Vagina (tissue), 2 donors: Measurements from ENCODE around the gene CD48.

Experiments
- CTCF ChIP-seq, 3 experiments: fragments of 450-650 bp in 2 of 3; fragments of 200-600 bp in 1 of 3; sonication (generic) in 1 of 3; IDR thresholded peaks; one replicate each; pipeline ENCODE4 v1.5.1; 2017 to 2019; ENCODE audit warnings: antibody characterized with exemption in 3 of 3, mild to moderate bottlenecking in 2 of 3, moderate library complexity in 2 of 3
- POLR2A ChIP-seq, 2 donors: fragments of 450-650 bp; IDR thresholded peaks; one replicate each; pipeline ENCODE4 v1.6.1; 2017; ENCODE audit warnings: antibody characterized with exemption in 2 of 2, mild to moderate bottlenecking in 2 of 2, moderate library complexity in 2 of 2

GRCh38 chr1:160746836-160747500, 35.3 kb upstream of the CD48 start:
- TF ChIP-seq CTCF (IDR thresholded peaks at IDR 0.05) = no peak
- TF ChIP-seq POLR2A (IDR thresholded peaks at IDR 0.05) = no peak
